Activated CD4-positive, alpha-beta T cell treated with anti-CD3 and anti-CD28 coated beads for 48 hours (primary cell): ENCODE results near the gene IL1F10.

Experiments used
- DNase-seq: peaks from one replicate; pipeline ENCODE4 v3.0.0-alpha.2; 2020

IL1F10 gene

DNA sequence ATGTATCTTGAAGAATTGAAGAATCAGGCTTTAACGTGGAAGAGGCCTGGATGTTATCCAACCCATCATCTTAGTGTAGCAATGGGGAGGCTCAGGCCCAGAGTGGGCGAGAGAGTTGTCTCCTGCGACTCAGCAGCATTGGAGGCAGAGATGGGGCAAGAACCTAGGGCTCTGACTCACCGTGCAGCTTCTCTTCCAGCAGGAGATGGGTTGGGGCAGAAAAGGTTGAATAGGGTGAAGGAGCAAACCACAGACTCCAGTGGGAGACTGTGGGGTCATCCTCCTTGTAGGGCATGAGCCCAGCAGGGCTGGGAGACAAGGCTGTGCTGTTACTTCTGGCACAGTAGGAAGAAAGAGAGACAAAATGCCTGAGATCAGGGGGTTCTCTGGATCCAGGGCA lies 7.4 kb upstream of the IL1F10 start:
- DNase-seq, result peak; percentile 15

DNA sequence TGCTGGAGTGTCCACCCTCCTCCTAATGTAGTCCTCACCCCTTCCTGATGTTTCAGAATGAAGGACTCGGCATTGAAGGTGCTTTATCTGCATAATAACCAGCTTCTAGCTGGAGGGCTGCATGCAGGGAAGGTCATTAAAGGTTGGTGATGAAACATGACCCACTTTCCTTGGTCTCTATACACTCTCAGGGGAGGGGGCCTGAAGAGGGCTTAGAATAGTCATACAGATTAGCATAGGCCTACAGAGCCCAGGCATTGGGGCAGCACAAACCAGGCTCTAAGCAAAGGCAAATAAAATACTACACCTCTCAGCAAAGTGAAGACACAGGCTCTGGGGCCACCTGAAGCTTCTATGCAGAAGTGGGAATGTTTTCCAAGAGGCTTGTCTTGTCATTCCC lies 7.0 kb upstream of the IL1F10 start:
- DNase-seq, result no peak

DNA sequence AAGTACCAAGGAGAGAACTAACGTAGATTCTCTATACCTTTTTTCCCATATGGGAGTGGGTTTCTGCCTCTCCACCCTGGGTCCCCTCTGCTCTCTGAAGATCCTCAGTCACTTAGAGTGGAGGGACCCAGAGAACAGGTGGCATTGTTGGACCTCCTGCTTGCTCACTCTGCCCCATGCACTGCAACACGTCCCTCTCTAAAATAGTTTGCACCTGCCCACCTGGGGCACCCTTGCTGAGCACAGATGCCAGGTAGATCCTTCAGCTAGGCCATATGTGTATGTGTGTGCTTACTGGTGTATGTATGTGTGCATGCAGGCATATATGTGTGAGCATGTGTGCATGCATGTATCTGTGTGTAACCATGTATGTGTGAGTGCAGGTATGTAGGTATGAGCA lies 6.5 kb upstream of the IL1F10 start:
- no peak for DNase-seq

DNA sequence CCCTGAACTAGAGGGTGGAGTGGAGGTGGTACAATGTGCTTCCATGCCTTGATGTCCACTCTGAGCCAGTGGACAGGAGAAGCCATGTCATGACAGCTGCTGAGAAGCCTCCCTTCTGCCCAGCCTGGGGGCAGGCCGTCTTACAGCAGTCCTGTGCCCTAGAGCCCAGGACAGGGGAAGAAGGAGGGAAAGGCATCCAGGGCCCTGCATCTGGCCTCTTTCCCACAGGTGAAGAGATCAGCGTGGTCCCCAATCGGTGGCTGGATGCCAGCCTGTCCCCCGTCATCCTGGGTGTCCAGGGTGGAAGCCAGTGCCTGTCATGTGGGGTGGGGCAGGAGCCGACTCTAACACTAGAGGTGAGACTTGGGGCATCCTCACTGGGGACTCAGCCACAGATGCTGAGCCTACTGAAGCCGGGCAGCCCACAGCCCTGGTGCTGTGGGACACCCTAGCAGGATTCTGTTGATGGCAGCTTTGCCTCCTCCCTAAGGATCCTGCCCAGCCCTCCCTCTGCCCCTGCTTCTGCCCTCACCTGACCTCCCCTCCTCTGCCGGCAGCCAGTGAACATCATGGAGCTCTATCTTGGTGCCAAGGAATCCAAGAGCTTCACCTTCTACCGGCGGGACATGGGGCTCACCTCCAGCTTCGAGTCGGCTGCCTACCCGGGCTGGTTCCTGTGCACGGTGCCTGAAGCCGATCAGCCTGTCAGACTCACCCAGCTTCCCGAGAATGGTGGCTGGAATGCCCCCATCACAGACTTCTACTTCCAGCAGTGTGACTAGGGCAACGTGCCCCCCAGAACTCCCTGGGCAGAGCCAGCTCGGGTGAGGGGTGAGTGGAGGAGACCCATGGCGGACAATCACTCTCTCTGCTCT lies 5.6 kb upstream of the IL1F10 start:
- no peak for DNase-seq

DNA sequence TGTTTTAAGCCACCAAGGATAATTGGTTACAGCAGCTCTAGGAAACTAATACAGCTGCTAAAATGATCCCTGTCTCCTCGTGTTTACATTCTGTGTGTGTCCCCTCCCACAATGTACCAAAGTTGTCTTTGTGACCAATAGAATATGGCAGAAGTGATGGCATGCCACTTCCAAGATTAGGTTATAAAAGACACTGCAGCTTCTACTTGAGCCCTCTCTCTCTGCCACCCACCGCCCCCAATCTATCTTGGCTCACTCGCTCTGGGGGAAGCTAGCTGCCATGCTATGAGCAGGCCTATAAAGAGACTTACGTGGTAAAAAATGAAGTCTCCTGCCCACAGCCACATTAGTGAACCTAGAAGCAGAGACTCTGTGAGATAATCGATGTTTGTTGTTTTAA lies 3.5 kb upstream of the IL1F10 start:
- DNase-seq, result no peak

DNA sequence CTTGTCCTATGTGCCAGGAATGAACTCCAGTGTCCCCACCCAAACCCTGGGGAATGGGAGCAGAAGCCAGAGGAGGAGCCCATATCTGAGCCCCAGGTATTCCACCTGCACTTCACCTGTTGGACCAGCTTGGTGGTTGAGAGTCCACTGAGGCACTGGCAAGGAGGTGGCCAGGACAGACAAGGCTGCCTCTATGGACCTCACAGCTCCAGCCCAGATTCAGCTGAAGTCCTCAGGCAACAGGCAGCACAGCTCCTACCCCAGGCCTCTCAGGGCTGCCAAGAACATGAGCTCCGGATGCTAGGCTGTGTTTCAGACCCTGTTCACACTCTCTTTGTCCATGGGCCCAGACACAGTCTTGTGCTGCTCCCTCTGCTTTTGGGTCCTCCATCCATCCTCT lies 2.9 kb upstream of the IL1F10 start:
- no peak for DNase-seq

DNA sequence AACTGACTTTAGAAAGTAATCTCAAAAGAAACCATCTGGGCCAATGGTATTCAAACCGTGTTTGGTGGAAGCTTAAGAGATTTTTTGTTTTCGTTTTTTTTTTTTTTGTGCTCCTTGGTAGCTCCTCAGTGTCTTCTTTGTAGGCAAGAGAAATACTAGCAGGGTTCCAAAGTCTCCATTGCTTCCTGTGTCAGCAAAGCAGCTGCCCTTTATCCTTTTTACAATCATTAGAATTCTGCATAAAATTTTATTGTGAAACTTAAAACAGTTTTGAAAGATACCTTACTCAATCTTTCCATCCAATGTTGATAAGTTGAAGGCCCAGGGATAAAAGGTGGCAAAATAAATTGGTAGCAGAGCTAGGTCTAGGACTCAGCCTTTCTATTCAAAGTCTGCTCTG lies 479 bp downstream of the IL1F10 start:
- no peak for DNase-seq

DNA sequence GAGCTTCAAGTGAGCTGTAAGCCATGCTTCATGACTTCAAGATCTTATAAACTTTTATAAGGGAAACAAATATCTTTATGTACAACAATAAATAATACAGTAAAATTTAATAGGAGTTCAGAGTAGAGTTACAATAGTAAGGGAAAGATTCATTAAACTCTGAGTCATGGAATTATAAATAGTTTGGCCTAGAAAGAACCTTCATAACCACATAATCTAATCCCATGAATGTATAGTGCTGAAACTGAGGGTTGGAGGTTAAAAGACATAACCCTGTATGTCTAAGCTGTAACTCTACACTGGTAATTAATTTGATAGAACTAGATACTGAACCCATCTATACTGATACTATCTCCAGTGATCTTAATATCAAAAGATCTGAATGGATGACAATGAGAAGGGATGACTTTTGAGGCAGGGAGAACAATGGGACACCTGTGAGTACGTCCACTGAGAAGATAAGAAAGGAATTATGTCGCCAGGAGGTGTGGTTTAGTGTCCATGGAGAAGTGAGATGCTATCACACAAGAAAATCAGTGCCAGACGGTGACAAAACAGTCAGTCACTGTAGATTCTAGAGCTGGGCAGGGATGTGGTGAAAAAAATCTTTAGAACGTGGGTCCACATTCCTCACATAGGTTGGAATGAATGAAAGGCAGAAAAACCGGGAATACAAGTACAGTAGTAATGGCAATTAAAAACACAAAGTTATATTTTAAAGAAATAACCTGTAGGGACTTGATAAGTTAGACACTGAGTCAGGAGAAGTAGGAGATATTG lies 1.1 kb downstream of the IL1F10 start:
- no peak for DNase-seq

DNA sequence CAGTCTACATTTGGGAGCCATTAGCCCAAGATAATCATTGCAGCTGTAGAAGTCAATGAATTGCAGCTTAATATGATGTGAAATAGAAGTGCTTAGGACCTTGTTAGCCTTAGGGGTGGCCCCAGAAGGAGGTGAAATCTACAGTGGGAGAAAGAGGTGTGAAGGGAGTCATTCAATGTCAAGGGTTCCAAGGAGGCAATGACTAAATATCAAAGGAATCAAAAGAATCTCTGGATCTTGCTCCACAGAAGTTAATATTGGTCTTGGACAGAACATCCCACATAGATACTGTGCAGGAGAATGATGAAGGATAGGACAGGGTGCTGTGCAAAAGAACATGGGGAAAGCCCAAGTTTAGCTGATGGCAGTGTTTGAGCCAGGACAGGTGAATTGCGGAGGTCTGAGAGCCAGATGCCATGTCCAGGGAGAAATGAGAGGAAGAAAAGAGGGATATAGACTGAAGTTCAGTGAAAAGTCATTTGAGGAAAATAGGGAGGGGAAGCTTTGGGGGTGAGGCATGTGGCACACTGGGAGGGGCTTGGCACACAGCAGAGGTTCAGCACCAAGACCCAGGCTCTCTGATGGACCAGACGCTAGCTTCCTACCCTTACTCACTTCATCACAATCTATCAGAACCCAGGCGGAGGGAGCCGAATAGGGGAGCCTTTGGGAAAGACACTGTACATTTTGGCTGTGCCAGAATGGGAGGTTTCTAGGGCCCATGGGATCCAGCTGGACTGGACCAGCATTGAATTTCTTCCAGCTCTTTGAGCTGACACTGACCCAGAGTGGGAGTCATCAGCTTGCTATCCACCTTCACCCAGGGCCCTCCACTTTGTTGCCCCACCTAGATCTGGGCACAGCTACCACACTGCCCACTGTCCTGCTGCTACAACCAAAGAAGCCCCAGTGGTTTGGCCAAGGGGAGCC lies 2.2 kb downstream of the IL1F10 start:
- DNase-seq, result no peak

DNA sequence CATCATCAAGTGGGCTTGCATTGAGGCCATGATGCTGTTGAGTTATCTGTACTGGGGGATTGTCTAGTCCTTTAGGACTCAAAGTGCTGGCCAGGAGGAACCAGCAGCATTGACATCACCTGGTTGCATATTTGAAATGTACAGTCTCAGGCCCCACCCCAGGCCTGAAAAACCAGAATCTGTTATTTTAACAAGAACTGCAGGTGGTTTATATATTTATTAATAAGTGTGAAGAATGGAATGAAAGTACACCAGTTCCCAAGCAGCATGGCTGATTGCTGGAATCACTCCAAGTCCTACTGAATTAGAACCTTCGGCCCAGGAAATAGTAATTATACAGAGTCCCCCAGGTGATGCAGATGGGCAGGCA lies 2.8 kb downstream of the IL1F10 start:
- no peak for DNase-seq

DNA sequence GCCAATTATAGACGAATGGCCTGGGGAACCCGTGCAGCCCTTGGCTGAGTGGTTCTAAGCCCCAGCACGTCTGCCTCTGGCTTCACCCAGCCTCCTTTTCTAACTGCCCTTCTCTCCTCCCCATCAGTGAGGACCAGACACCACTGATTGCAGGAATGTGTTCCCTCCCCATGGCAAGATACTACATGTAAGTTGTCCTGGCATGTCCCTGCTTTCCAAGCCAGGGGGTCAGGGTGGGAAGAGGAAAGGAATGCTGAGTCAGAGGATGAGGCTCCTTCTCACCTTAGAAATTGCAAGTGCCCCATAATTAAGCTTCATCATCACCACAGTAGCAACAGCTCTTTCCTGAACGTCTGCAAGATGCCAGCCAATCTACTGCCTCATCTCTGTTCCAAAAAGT lies 4.8 kb downstream of the IL1F10 start:
- DNase-seq, result no peak

DNA sequence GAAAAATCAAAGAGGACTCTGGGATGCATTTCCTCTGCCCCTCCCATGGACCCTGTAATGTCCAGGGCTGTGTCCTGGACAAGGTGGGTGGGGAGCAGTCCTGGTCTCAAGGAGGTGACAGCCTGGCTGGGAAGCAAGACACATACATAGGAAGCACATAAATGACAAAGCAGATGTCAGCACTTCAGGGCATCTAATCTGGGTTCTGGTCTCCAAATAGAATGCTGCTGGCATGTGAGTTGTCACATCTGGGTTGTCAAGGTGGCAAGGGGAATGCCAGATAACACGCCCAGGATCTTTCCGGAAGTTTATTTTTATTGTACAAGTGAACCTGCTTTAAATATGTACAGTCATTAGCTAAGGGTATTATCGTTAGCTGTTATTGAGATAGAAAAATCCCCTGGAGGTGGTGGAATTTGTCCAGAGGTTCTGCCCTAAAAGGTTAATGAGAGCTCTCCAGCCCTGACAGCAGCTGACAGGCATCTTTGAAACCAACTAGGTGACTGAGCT lies 5.6 kb downstream of the IL1F10 start:
- DNase-seq, result no peak

DNA sequence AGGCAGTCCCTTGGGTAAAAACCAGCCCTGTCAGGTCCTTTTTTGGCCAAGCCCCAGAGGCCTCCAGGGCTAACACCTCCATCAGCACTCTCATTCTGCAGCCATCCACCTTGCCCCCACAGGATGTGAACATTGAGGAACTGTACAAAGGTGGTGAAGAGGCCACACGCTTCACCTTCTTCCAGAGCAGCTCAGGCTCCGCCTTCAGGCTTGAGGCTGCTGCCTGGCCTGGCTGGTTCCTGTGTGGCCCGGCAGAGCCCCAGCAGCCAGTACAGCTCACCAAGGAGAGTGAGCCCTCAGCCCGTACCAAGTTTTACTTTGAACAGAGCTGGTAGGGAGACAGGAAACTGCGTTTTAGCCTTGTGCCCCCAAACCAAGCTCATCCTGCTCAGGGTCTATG lies 7.3 kb downstream of the IL1F10 start:
- DNase-seq, result no peak

DNA sequence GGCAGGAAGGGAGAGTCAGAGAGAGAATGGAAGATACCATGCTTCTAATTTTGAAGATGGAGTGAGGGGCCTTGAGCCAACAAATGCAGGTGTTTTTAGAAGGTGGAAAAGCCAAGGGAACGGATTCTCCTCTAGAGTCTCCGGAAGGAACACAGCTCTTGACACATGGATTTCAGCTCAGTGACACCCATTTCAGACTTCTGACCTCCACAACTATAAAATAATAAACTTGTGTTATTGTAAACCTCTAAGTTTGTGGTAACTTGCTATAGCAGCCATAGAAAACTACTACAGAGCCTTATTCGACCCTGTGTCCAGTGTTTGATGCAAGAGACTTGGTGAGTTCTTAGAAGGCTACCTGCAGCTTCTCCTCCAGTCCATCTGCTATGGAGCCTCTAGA lies 7.8 kb downstream of the IL1F10 start:
- DNase-seq, result no peak

DNA sequence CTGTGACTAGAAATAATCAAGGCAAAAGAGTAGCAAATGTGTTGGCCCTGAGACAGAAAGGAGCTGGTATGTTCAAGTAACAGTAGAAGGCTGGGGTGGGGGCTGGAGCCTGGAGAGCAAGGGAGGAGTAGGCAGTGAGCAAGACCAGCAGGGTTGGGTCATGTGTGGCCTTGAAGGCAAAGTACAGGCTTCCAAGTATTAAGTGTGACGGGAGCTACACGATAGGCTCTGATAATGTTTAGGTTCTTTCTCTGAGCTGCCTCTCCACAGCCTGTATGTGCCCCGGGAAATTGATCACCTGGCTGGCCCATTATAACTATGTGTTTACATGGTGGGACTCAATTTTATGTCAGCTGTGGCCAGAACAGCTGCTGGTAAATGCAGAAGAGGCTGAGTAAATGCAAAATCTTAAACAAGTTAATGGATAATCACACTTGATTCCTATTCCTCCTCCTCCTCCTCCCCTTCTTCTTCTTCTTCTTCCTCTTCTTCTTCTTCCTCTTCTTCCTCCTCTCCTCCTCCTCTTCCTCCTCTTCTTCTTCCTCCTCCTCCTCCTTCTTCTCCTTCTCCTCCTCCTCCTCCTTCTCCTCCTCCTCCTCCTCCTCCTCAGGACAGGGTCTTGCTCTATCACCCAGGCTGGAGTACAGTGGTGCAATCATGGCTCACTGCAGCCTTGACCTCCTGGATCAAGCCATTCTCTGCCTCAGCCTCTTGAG lies 9.3 kb downstream of the IL1F10 start:
- DNase-seq, result no peak

DNA sequence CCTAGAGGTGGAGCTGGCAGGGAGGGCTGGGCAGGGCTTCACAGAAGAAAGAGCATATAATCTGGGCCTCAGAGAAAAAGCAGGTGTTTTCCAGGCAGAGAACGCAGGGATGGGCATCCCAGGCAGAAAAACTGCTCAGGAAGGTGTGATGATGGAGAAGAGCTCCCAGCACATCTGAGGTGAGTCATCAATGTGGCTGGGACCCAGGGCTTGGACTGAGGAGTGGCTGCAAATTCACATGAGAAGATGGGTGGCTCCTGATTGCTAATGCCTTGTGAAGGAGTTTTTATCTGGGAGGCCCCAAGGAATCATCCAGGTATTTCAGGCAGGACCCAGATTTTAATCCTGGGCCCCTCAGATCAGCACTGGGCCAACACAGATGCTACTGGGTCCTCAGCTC lies 10.2 kb downstream of the IL1F10 start:
- no peak for DNase-seq

DNA sequence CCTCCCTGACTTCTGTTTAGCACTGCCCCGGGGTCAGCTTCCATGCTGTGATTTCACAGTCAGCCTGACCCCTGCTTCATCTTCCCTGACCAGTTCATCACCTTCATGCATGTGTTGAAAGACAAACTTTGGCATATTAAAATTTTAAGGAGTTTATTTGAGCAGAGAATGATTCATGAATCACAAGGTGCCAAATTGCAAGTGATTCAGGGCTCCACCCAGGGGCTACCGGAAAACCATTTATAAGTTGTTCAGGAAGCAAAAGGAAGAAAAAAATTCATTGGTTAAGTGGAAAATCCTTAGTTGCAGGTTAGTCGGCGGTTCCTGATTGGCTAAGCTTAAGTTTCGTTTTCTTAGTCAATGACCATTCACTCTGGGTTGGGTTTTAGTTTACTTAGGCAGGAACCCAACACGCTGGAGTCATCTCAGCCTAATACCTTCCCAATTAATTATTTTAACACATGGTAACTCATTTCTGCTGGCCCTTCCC lies 10.6 kb downstream of the IL1F10 start:
- DNase-seq, result no peak

DNA sequence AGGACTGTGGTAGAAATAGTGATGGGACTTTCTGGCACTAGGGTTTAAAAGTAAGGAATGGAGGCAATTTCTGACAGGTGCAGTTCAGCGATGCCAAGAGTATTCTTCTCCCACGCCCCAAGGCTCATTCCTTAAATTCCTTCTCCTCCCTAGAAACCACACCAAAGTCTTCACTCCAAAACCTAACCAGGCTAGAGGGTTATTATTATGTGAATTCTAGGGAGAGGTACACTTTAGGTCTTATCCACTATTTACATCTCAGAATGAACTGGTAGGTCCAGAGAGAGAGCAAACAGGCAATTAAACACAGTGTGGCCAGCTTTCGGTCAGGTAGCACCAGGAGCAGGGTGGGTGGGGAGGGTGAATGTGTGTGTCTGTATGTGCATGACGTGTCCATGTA lies 11.4 kb downstream of the IL1F10 start:
- no peak for DNase-seq

DNA sequence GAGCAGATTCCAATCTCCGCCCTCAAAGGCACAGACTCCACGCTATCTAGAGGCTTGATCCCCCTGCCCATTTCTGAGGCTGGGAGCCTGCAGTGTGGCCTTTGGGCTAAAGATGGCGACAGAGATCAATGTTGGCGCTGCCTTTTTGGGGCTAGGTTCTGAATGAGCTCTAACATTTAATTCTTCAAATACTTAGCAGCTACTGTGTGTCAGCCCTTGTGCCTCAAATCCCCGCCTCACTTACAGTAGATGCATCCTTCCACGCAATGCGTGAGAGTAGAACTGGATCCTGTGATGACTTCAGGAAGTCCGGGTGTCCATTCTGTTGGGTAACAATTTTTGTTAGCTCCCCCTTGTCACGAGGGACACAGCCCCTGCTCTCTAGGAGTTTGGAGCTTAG lies 12.4 kb downstream of the IL1F10 start:
- DNase-seq, result peak; percentile 72

DNA sequence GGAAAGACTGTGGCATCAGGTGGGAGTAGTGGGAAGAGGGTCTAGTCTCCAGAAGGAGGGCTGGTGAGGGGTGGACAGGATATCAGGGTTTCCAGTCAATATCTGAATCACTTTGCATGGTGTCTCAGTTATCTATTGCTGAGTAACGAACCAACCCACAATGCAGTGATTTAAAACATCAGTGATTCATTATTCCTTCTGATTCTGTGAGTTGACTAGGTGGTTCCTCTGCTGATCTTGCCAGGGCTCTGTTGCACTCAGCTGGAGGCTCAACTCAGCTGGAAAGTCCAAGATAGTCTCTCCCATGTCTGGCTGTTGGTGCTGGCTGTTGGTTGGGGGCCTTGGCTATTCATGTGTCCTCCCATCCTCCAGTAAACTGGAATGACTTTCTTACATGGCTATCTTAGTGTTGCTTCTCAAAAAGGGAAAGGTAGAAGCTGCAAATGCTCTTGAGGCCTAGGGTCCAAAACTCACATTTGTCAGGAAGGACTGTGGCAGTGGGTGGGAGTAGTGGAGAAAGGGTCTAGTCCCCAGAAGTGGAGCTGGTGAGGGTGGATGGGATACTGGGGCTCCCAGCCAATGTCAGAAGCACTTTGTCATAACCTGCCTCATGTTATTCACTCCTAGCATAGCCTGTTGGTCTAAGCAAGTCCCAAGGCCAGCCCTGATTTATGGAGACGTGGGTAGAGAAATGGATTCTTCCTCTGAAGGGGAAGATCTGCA lies 13.9 kb downstream of the IL1F10 start:
- no peak for DNase-seq

DNA sequence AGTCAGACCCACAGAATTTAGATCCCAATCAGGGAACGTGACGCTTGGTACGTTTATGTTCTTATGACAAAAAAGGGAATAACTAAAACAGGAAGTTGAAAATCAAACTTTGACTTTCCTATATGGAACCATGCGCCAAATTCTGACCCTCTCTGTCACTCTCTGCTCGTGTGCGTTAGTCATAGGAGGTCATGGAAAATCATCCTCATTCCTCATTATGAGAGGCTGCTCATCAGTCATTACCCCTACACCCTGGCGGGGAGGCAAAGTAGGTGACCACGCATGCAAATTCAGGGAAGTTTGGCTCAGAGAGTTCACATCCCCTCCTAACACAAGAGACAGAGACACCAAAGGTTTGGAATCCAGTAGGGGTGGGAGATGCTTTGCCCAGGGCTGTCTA lies 15.5 kb downstream of the IL1F10 start:
- peak; percentile 46 for DNase-seq
